Loucy (cell line): ENCODE data around the gene KLHL14.

Experiments used
- H2AFZ ChIP-seq: fragments of 200-600 bp; sonication (generic); 2 replicates; pipeline ENCODE4 v1.6.0; 2016; ENCODE audit warnings: antibody characterized with exemption, mild to moderate bottlenecking, low read length, moderate library complexity
- H3F3A ChIP-seq: fragments of 200-600 bp; 2 replicates; pipeline ENCODE4 v1.6.0; 2016; ENCODE audit warnings: antibody characterized with exemption, low read depth, mild to moderate bottlenecking
- H3K27me3 ChIP-seq: fragments of 200-600 bp; sonication (generic); 2 replicates; pipeline ENCODE4 v1.6.1; 2014; ENCODE audit warnings: low read length, mild to moderate bottlenecking; ENCODE audit not compliant: insufficient read depth, poor library complexity, severe bottlenecking
- H3K36me3 ChIP-seq: fragments of 200-600 bp; sonication (generic); 2 replicates; pipeline ENCODE4 v1.6.1; 2016; ENCODE audit warnings: low read length; ENCODE audit not compliant: insufficient read depth
- H3K4me1 ChIP-seq: fragments of 200-600 bp; sonication (generic); 2 replicates; pipeline ENCODE4 v1.5.1; 2014; ENCODE audit warnings: low read length, mild to moderate bottlenecking; ENCODE audit not compliant: insufficient read depth, poor library complexity, severe bottlenecking
- H3K4me2 ChIP-seq: fragments of 200-600 bp; sonication (generic); 2 replicates; pipeline ENCODE4 v1.6.0; 2014; ENCODE audit warnings: antibody characterized with exemption, low read length, low read depth, mild to moderate bottlenecking; ENCODE audit not compliant: poor library complexity, severe bottlenecking
- H3K4me3 ChIP-seq: fragments of 200-600 bp; sonication (generic); 2 replicates; pipeline ENCODE4 v1.5.1; 2014; ENCODE audit warnings: low read length, mild to moderate bottlenecking, mixed read lengths; ENCODE audit not compliant: poor library complexity, severe bottlenecking
- H3K79me2 ChIP-seq: fragments of 200-600 bp; sonication (generic); 2 replicates; pipeline ENCODE4 v1.6.1; 2014; ENCODE audit warnings: low read length; ENCODE audit not compliant: insufficient read depth
- H3K9ac ChIP-seq: fragments of 200-600 bp; sonication (generic); 2 replicates; pipeline ENCODE4 v1.6.0; 2014; ENCODE audit warnings: mild to moderate bottlenecking, low read depth, low read length, moderate library complexity; ENCODE audit not compliant: poor library complexity, severe bottlenecking
- H3K9me2 ChIP-seq: fragments of 200-600 bp; sonication (generic); replicated peaks from 2 replicates; pipeline ENCODE4 v1.6.1; 2016; ENCODE audit warnings: low read depth, low read length, mixed read lengths
- H3K9me3 ChIP-seq: fragments of 200-600 bp; sonication (generic); 2 replicates; pipeline ENCODE4 v1.6.1; 2014; ENCODE audit warnings: mild to moderate bottlenecking, antibody characterized with exemption, low read length, low read depth; ENCODE audit not compliant: insufficient read depth
- H4K20me1 ChIP-seq: fragments of 200-600 bp; sonication (generic); 2 replicates; pipeline ENCODE4 v1.6.0; 2014; ENCODE audit warnings: antibody characterized with exemption, low read length, mild to moderate bottlenecking; ENCODE audit not compliant: insufficient read depth, poor library complexity, severe bottlenecking
- EZH2phosphoT487 ChIP-seq: fragments of 200-600 bp; IDR thresholded peaks from 2 replicates; pipeline ENCODE4 v1.6.1; 2018; ENCODE audit warnings: antibody characterized with exemption, mild to moderate bottlenecking, moderate library complexity, borderline replicate concordance
- TF ChIP-seq, protein P1 (sequence below): fragments of 200-600 bp; sonication (generic); conservative IDR thresholded peaks from 2 replicates; pipeline ENCODE4 v1.5.1; 2014; ENCODE audit warnings: mild to moderate bottlenecking, antibody characterized with exemption, low read length

Gene KLHL14

GRCh38 chr18:32773382-32773712, 524 bp upstream of the KLHL14 start:
- H3K27me3 ChIP-seq, result no peaks in the 10 kb centered on the region
- H3K4me2 ChIP-seq, result no peak overlapping the region
- no peaks in the 10 kb centered on the region for H3F3A ChIP-seq
- H3K9me2 ChIP-seq, result no peaks in the 10 kb centered on the region
- no peak overlapping the region for H3K4me3 ChIP-seq
- H3K36me3 ChIP-seq, result no peaks in the 10 kb centered on the region
- no peaks in the 10 kb centered on the region for H3K79me2 ChIP-seq
- no peak overlapping the region for H2AFZ ChIP-seq
- H3K9me3 ChIP-seq, result no peaks in the 10 kb centered on the region
- TF ChIP-seq, protein P1, sequence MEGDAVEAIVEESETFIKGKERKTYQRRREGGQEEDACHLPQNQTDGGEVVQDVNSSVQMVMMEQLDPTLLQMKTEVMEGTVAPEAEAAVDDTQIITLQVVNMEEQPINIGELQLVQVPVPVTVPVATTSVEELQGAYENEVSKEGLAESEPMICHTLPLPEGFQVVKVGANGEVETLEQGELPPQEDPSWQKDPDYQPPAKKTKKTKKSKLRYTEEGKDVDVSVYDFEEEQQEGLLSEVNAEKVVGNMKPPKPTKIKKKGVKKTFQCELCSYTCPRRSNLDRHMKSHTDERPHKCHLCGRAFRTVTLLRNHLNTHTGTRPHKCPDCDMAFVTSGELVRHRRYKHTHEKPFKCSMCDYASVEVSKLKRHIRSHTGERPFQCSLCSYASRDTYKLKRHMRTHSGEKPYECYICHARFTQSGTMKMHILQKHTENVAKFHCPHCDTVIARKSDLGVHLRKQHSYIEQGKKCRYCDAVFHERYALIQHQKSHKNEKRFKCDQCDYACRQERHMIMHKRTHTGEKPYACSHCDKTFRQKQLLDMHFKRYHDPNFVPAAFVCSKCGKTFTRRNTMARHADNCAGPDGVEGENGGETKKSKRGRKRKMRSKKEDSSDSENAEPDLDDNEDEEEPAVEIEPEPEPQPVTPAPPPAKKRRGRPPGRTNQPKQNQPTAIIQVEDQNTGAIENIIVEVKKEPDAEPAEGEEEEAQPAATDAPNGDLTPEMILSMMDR, result no peak
- no peak for TF ChIP-seq EZH2phosphoT487
- H4K20me1 ChIP-seq, result no peaks in the 10 kb centered on the region
- H3K4me1 ChIP-seq, result no peaks in the 10 kb centered on the region
- no peak overlapping the region for H3K9ac ChIP-seq

- Histone ChIP-seq H3K36me3 (no peaks in the 10 kb centered on the region), H3K9me3 (no peaks in the 10 kb centered on the region), H3K79me2 (no peaks in the 10 kb centered on the region), H4K20me1 (no peaks in the 10 kb centered on the region), H3F3A (no peaks in the 10 kb centered on the region), H3K9me2 (no peaks in the 10 kb centered on the region), H3K9ac (no peak overlapping the region), H3K4me3 (no peak overlapping the region), H2AFZ (no peak overlapping the region), H3K4me1 (no peaks in the 10 kb centered on the region), H3K4me2 (no peak overlapping the region), H3K27me3 (no peaks in the 10 kb centered on the region)
- no peak for TF ChIP-seq EZH2phosphoT487
- TF ChIP-seq, protein P1, result no peak
These were observed 797 bp downstream of the KLHL14 start for GRCh38 chr18:32771871-32772580.

DNA sequence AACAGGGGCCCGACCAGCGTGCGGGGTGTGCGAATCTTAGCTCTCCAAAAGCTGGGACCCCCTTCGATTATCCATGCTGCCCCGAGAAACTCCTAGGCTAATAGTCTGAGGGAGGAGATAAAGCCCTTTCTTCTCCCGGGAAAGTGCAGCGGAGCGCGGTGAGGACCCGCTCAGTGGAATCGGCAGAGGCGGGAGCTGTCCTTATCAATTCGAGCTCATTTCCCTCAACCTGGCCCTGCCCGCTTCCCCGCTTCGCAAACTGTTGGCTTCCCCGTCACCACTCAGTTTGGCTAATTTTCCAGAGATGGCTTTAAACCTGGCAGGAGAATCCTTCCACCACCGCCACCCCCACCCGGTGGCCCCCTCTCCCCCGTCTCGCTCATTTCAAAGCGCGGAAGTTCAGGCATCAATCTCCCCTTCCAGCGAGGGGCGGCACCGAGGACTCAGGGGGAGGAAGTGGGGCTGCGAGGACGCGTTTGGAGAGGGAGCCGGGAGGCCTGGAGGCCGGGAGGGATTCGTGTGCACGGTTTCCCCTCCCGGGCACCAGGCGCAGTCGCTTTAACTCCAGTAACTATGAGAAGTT, 1.6 kb downstream of the KLHL14 start:
- Histone ChIP-seq H3K4me1 (no peaks in the 10 kb centered on the region), H3K4me2 (no peak overlapping the region), H3K27me3 (no peaks in the 10 kb centered on the region), H3F3A (no peaks in the 10 kb centered on the region), H3K9ac (no peak overlapping the region), H4K20me1 (no peaks in the 10 kb centered on the region), H3K4me3 (no peak overlapping the region), H3K36me3 (no peaks in the 10 kb centered on the region), H3K79me2 (no peaks in the 10 kb centered on the region), H3K9me2 (no peaks in the 10 kb centered on the region), H3K9me3 (no peaks in the 10 kb centered on the region), H2AFZ (no peak overlapping the region)
- no peak for TF ChIP-seq EZH2phosphoT487
- TF ChIP-seq, protein P1, result no peak
